Neuronal stem cell (in vitro differentiated cells): Measurements from ENCODE around the gene CACNB2.
A peak's percentile ranks its signal among the peaks of the same experiment; 100 is the strongest.

ENCODE experiments used
- DNase-seq: peaks from one replicate; pipeline ENCODE4 v3.0.0-alpha.2; 2013; ENCODE audit warnings: low spot score
- H2AFZ ChIP-seq: one replicate; pipeline ENCODE4 v1.6.1; 2013; ENCODE audit warnings: mild to moderate bottlenecking, low read length, inconsistent platforms
- H2AK5ac ChIP-seq: 2 replicates; pipeline ENCODE4 v1.6.1; 2013; ENCODE audit warnings: low read depth, mild to moderate bottlenecking, inconsistent platforms, low read length, moderate library complexity, mixed read lengths
- H2BK120ac ChIP-seq: 2 replicates; pipeline ENCODE4 v1.6.1; 2013; ENCODE audit warnings: low read depth, mild to moderate bottlenecking, inconsistent platforms, low read length, moderate library complexity, mixed read lengths
- H2BK12ac ChIP-seq: one replicate; pipeline ENCODE4 v1.6.1; 2013; ENCODE audit warnings: low read length, inconsistent platforms
- H2BK15ac ChIP-seq: 2 replicates; pipeline ENCODE4 v1.6.1; 2013; ENCODE audit warnings: mild to moderate bottlenecking, low read length, inconsistent platforms, mixed read lengths
- H2BK5ac ChIP-seq: one replicate; pipeline ENCODE4 v1.6.1; 2013; ENCODE audit warnings: inconsistent platforms, mild to moderate bottlenecking, low read length, moderate library complexity
- H3K14ac ChIP-seq: one replicate; pipeline ENCODE4 v1.6.1; 2013; ENCODE audit warnings: low read length, inconsistent platforms
- H3K18ac ChIP-seq: 2 replicates; pipeline ENCODE4 v1.6.1; 2013; ENCODE audit warnings: low read length, inconsistent platforms
- H3K23ac ChIP-seq: 2 replicates; pipeline ENCODE4 v1.6.1; 2013; ENCODE audit warnings: low read depth, mild to moderate bottlenecking, mixed read lengths, low read length, inconsistent platforms; ENCODE audit not compliant: poor library complexity
- H3K27ac ChIP-seq: replicated peaks from 3 replicates; pipeline ENCODE4 v1.5.1; 2013; ENCODE audit warnings: low read length, inconsistent platforms
- H3K27me3 ChIP-seq, 3 experiments: 2 replicates each; pipeline ENCODE4 v1.6.1; 2013; ENCODE audit warnings: low read length in 3 of 3, mild to moderate bottlenecking in 2 of 3, inconsistent platforms in 1 of 3, low read depth in 1 of 3, mixed read lengths in 1 of 3, moderate library complexity in 1 of 3; ENCODE audit not compliant: control insufficient read depth in 3 of 3, insufficient read depth in 3 of 3
- H3K36me3 ChIP-seq, 2 donors: replicated peaks in 1 of 2; 2 replicates each; pipeline ENCODE4 v1.6.1; 2013; ENCODE audit warnings: low read length in 2 of 2; ENCODE audit not compliant: control insufficient read depth in 2 of 2, insufficient read depth in 2 of 2
- H3K4ac ChIP-seq: 2 replicates; pipeline ENCODE4 v1.6.1; 2013; ENCODE audit warnings: inconsistent platforms, mild to moderate bottlenecking, low read length, moderate library complexity
- H3K4me1 ChIP-seq, 2 donors: 1 replicate in 1 of 2; 2 replicates in 1 of 2; pipeline ENCODE4 v1.6.1; 2013; ENCODE audit warnings: low read length in 2 of 2, low read depth in 1 of 2; ENCODE audit not compliant: control insufficient read depth in 2 of 2, insufficient read depth in 1 of 2
- H3K4me2 ChIP-seq: one replicate; pipeline ENCODE4 v1.6.1; 2013; ENCODE audit warnings: mild to moderate bottlenecking, low read length, inconsistent platforms; ENCODE audit not compliant: insufficient read depth, poor library complexity, severe bottlenecking
- H3K4me3 ChIP-seq, 2 donors: 2 replicates each; pipeline ENCODE4 v1.5.1; 2013; ENCODE audit warnings: low read length in 2 of 2, mild to moderate bottlenecking in 2 of 2, inconsistent platforms in 1 of 2, moderate library complexity in 1 of 2
- H3K79me1 ChIP-seq: one replicate; pipeline ENCODE4 v1.6.1; 2013; ENCODE audit warnings: low read depth, mild to moderate bottlenecking, inconsistent platforms, low read length, moderate library complexity
- H3K9ac ChIP-seq: one replicate; pipeline ENCODE4 v1.6.1; 2013; ENCODE audit warnings: mild to moderate bottlenecking, low read depth, low read length, inconsistent platforms; ENCODE audit not compliant: poor library complexity
- H3K9me3 ChIP-seq, 2 donors: replicated peaks in 1 of 2; 2 replicates each; pipeline versions ENCODE3 to v1.6.1; 2013; ENCODE audit warnings: low read length in 2 of 2, mild to moderate bottlenecking in 2 of 2, inconsistent platforms in 1 of 2, low read depth in 1 of 2, mixed read lengths in 1 of 2, moderate library complexity in 1 of 2; ENCODE audit not compliant: control insufficient read depth in 2 of 2, insufficient read depth in 1 of 2
- H4K8ac ChIP-seq: one replicate; pipeline ENCODE4 v1.6.1; 2013; ENCODE audit warnings: low read depth, mild to moderate bottlenecking, inconsistent platforms, low read length, moderate library complexity
- H4K91ac ChIP-seq: one replicate; pipeline ENCODE4 v1.6.1; 2013; ENCODE audit warnings: low read length, low read depth, mild to moderate bottlenecking, inconsistent platforms; ENCODE audit not compliant: poor library complexity
- WGBS, 2 donors: extraction: QIAGEN DNeasy Blood & Tissue Kit; methylation state at CpG; one replicate each; pipeline ENCODE4 v1.1.7; 2013; ENCODE audit warnings: missing lambda C conversion rate in 2 of 2, mixed read lengths in 1 of 2; ENCODE audit not compliant: insufficient read length in 2 of 2, insufficient replicate concordance in 1 of 2; ENCODE audit errors: extremely low coverage in 2 of 2; 5-methylcytosine and 5-hydroxymethylcytosine counted together

Gene CACNB2

GRCh38 chr10:18473424-18474117, 333.3 kb downstream of the CACNB2 start:
- Histone ChIP-seq H3K36me3 (no peaks in the 10 kb centered on the region), H3K23ac (no peak overlapping the region), H2BK120ac (no peak overlapping the region), H3K27me3 (no peaks in the 10 kb centered on the region), H3K4me3 (no peak overlapping the region), H2BK5ac (no peak overlapping the region), H2BK12ac (no peak overlapping the region), H3K27ac (no peak overlapping the region), H2AK5ac (no peak overlapping the region), H3K9me3 (no peaks in the 10 kb centered on the region), H2BK15ac (no peak overlapping the region), H3K18ac (no peak overlapping the region), H4K8ac (no peak overlapping the region), H3K14ac (no peak overlapping the region), H4K91ac (no peak overlapping the region), H2AFZ (peak overlapping the region; percentile 32), H3K4me2 (no peak overlapping the region), H3K4me1 (peaks cover 4 to 6% of the 10 kb centered on the region in 2 donors), H3K79me1 (no peaks in the 10 kb centered on the region), H3K4ac (no peak overlapping the region), H3K9ac (no peak overlapping the region)
- DNase-seq = no peak
- WGBS, 2 donors = no CpG with 5 or more reads among the region's 12 CpGs

- Histone ChIP-seq H3K27me3 (no peaks in the 10 kb centered on the region), H2AFZ (peak overlapping the region; percentile 32), H2BK15ac (no peak overlapping the region), H4K8ac (no peak overlapping the region), H3K14ac (no peak overlapping the region), H4K91ac (no peak overlapping the region), H3K9me3 (no peaks in the 10 kb centered on the region), H2AK5ac (no peak overlapping the region), H3K4me3 (no peak overlapping the region), H3K27ac (no peak overlapping the region), H3K4ac (no peak overlapping the region), H3K36me3 (no peaks in the 10 kb centered on the region), H2BK120ac (no peak overlapping the region), H2BK5ac (no peak overlapping the region), H2BK12ac (no peak overlapping the region), H3K79me1 (no peaks in the 10 kb centered on the region), H3K23ac (no peak overlapping the region), H3K18ac (no peak overlapping the region), H3K4me2 (no peak overlapping the region), H3K9ac (no peak overlapping the region), H3K4me1 (peaks cover 4 to 6% of the 10 kb centered on the region in 2 donors)
- WGBS, 2 donors = no CpG with 5 or more reads among the region's 8 CpGs
- DNase-seq = no peak
Observed at GRCh38 chr10:18474118-18474455, 333.9 kb downstream of the CACNB2 start.

GRCh38 chr10:18476076-18476647, 335.9 kb downstream of the CACNB2 start:
- H2AK5ac ChIP-seq = no peak overlapping the region
- no peak overlapping the region for H4K8ac ChIP-seq
- H3K14ac ChIP-seq = no peak overlapping the region
- no peak for DNase-seq
- H4K91ac ChIP-seq = no peak overlapping the region
- H3K4me3 ChIP-seq = no peak overlapping the region
- H3K18ac ChIP-seq = no peak overlapping the region
- no peak overlapping the region for H3K23ac ChIP-seq
- no peak overlapping the region for H2BK120ac ChIP-seq
- no peaks in the 10 kb centered on the region for H3K36me3 ChIP-seq
- no peak overlapping the region for H2BK15ac ChIP-seq
- no peaks in the 10 kb centered on the region for H3K79me1 ChIP-seq
- WGBS, 2 donors = no CpG with 5 or more reads among the region's 7 CpGs
- H2BK5ac ChIP-seq = no peak overlapping the region
- H2BK12ac ChIP-seq = no peak overlapping the region
- no peak overlapping the region for H2AFZ ChIP-seq
- H3K27me3 ChIP-seq = no peaks in the 10 kb centered on the region
- H3K27ac ChIP-seq = no peak overlapping the region
- no peak overlapping the region for H3K4ac ChIP-seq
- H3K4me2 ChIP-seq = no peak overlapping the region
- H3K4me1 ChIP-seq = peaks cover 4 to 6% of the 10 kb centered on the region in 2 donors
- H3K9me3 ChIP-seq = no peaks in the 10 kb centered on the region
- no peak overlapping the region for H3K9ac ChIP-seq

GRCh38 chr10:18478354-18478753, 338.1 kb downstream of the CACNB2 start:
- WGBS, 2 donors = no CpG with 5 or more reads among the region's 3 CpGs
- H3K27ac ChIP-seq = no peak overlapping the region

More at GRCh38 chr10:18478354-18478753, 338.1 kb downstream of the CACNB2 start:
- Histone ChIP-seq H2AK5ac (no peak overlapping the region), H2BK12ac (no peak overlapping the region), H2BK120ac (no peak overlapping the region), H4K91ac (no peak overlapping the region), H3K18ac (no peak overlapping the region), H2AFZ (no peak overlapping the region), H3K9me3 (no peaks in the 10 kb centered on the region), H3K23ac (no peak overlapping the region), H3K79me1 (no peaks in the 10 kb centered on the region), H3K4me1 (peaks cover 4 to 6% of the 10 kb centered on the region in 2 donors), H3K9ac (no peak overlapping the region), H2BK15ac (no peak overlapping the region), H2BK5ac (no peak overlapping the region), H3K4me2 (no peak overlapping the region), H3K36me3 (no peaks in the 10 kb centered on the region), H4K8ac (no peak overlapping the region), H3K27me3 (no peaks in the 10 kb centered on the region), H3K14ac (no peak overlapping the region), H3K4me3 (no peak overlapping the region), H3K4ac (no peak overlapping the region)
- DNase-seq = no peak
